HEK293 (cell line): ENCODE measurements around the gene SIDT1.

Experiments used
- CTCF ChIA-PET: fragments of 350-600 bp; formaldehyde crosslinking; extraction: SDS; loops from one replicate; lab custom pipeline; 2021; ENCODE audit warnings: antibody characterized with exemption; lab: Yijun Ruan, JAX
- POLR2A ChIA-PET: fragments of 300-600 bp; formaldehyde crosslinking; extraction: SDS; loops from one replicate; lab custom pipeline; 2020; ENCODE audit warnings: antibody characterized with exemption, inconsistent platforms; lab: Yijun Ruan, JAX
- H3K27ac ChIP-seq: fragments of 200-500 bp; sonication (Bioruptor generic); 2 replicates; pipeline ENCODE4 v1.5.1; 2014; ENCODE audit warnings: low read depth, low read length, control low read depth, inconsistent platforms; ENCODE audit errors: extremely low read depth
- H3K36me3 ChIP-seq, 2 experiments: fragments of 200-500 bp in 1 of 2; sonication (Bioruptor generic) in 1 of 2; 1 replicate in 1 of 2; 2 replicates in 1 of 2; pipeline ENCODE4 v1.5.1; 2014 to 2017; ENCODE audit warnings: inconsistent platforms in 2 of 2, low read length in 2 of 2; ENCODE audit not compliant: control insufficient read depth in 2 of 2, insufficient read depth in 1 of 2
- H3K4me1 ChIP-seq: fragments of 200-500 bp; sonication (Bioruptor generic); 2 replicates; pipeline ENCODE4 v1.5.1; 2014; ENCODE audit warnings: mild to moderate bottlenecking, low read length, inconsistent platforms; ENCODE audit not compliant: control insufficient read depth, insufficient read depth
- H3K4me3 ChIP-seq: 2 replicates; pipeline ENCODE4 v1.5.1; 2011; ENCODE audit warnings: low read depth, mild to moderate bottlenecking, control low read depth, low read length, moderate library complexity
- H3K9me3 ChIP-seq: fragments of 200-500 bp; sonication (Bioruptor generic); 2 replicates; pipeline ENCODE4 v1.5.1; 2014; ENCODE audit warnings: low read depth, low read length, inconsistent platforms; ENCODE audit not compliant: control insufficient read depth, insufficient read depth
- CTCF ChIP-seq: fragments of 450-650 bp; formaldehyde crosslinking; IDR thresholded peaks from 2 replicates; pipeline ENCODE4 v1.5.1; 2016; ENCODE audit warnings: missing biosample characterization, missing genetic modification characterization
- EGR2 ChIP-seq: fragments of 450-650 bp; formaldehyde crosslinking; IDR thresholded peaks from 2 replicates; pipeline ENCODE4 v1.5.1; 2016; ENCODE audit warnings: low read depth, missing biosample characterization, missing genetic modification characterization
- GLIS1 ChIP-seq: fragments of 450-650 bp; formaldehyde crosslinking; IDR thresholded peaks from 2 replicates; pipeline ENCODE4 v1.5.1; 2016; ENCODE audit warnings: missing biosample characterization, missing genetic modification characterization
- ZBTB49 ChIP-seq: fragments of 450-650 bp; formaldehyde crosslinking; IDR thresholded peaks from 2 replicates; pipeline ENCODE4 v1.5.1; 2016; ENCODE audit warnings: missing biosample characterization, missing genetic modification characterization, low read depth
- ZFP37 ChIP-seq: fragments of 450-650 bp; formaldehyde crosslinking; IDR thresholded peaks from 2 replicates; pipeline ENCODE4 v1.5.1; 2016; ENCODE audit warnings: missing biosample characterization, missing genetic modification characterization
- ZNF138 ChIP-seq: fragments of 450-650 bp; formaldehyde crosslinking; IDR thresholded peaks from 2 replicates; pipeline ENCODE4 v1.5.1; 2016; ENCODE audit warnings: missing biosample characterization, missing genetic modification characterization, borderline replicate concordance
- ZNF18 ChIP-seq: fragments of 450-650 bp; formaldehyde crosslinking; IDR thresholded peaks from 2 replicates; pipeline ENCODE4 v1.5.1; 2016; ENCODE audit warnings: missing biosample characterization, missing genetic modification characterization
- ZNF184 ChIP-seq: fragments of 450-650 bp; IDR thresholded peaks from 2 replicates; pipeline ENCODE4 v1.5.1; 2018; ENCODE audit warnings: missing biosample characterization, mild to moderate bottlenecking, missing genetic modification characterization
- ZNF221 ChIP-seq: fragments of 450-650 bp; formaldehyde crosslinking; IDR thresholded peaks from 2 replicates; pipeline ENCODE4 v1.5.1; 2017; ENCODE audit warnings: missing biosample characterization, missing genetic modification characterization, borderline replicate concordance
- ZNF585B ChIP-seq: fragments of 450-650 bp; formaldehyde crosslinking; IDR thresholded peaks from 2 replicates; pipeline ENCODE4 v1.5.1; 2016; ENCODE audit warnings: missing biosample characterization, missing genetic modification characterization
- ZNF664 ChIP-seq: fragments of 450-650 bp; formaldehyde crosslinking; IDR thresholded peaks from 2 replicates; pipeline ENCODE4 v1.5.1; 2016; ENCODE audit warnings: missing biosample characterization, missing genetic modification characterization
- ZNF707 ChIP-seq: fragments of 450-650 bp; formaldehyde crosslinking; IDR thresholded peaks from 2 replicates; pipeline ENCODE4 v1.5.1; 2016; ENCODE audit warnings: missing biosample characterization, missing genetic modification characterization
- ZSCAN18 ChIP-seq: fragments of 450-650 bp; formaldehyde crosslinking; IDR thresholded peaks from 2 replicates; pipeline ENCODE4 v1.5.1; 2016; ENCODE audit warnings: missing biosample characterization, missing genetic modification characterization
- TF ChIP-seq, protein P1 (sequence below): fragments of 450-650 bp; formaldehyde crosslinking; IDR thresholded peaks from 2 replicates; pipeline ENCODE4 v1.5.1; 2016; ENCODE audit warnings: missing biosample characterization, missing genetic modification characterization
- TF ChIP-seq, protein P2 (sequence below): fragments of 450-650 bp; formaldehyde crosslinking; IDR thresholded peaks from 2 replicates; pipeline ENCODE4 v1.5.1; 2017; ENCODE audit warnings: missing biosample characterization, missing genetic modification characterization
- TF ChIP-seq, protein P3 (sequence below): fragments of 450-650 bp; formaldehyde crosslinking; IDR thresholded peaks from 2 replicates; pipeline ENCODE4 v1.5.1; 2016; ENCODE audit warnings: missing biosample characterization, missing genetic modification characterization

The SIDT1 gene

GRCh38 chr3:113589971-113590370 is 57.6 kb downstream of the SIDT1 start:
- no peaks in the 10 kb centered on the region for H3K4me1 ChIP-seq
- no peak overlapping the region for H3K4me3 ChIP-seq
- H3K36me3 ChIP-seq: no peaks in the 10 kb centered on the region
- no peak overlapping the region for H3K27ac ChIP-seq
- no peaks in the 10 kb centered on the region for H3K9me3 ChIP-seq
- CTCF ChIA-PET: no interaction called here
- POLR2A ChIA-PET: no interaction called here
- TF ChIP-seq EGR2 (tag by site-specific recombination) (no peak), ZNF138 (tag by site-specific recombination) (no peak), ZSCAN18 (tag by site-specific recombination) (no peak), GLIS1 (tag by site-specific recombination) (no peak), ZFP37 (tag by site-specific recombination) (no peak), ZNF221 (no peak), ZNF707 (tag by site-specific recombination) (no peak), ZNF664 (tag by site-specific recombination) (no peak), ZBTB49 (no peak), ZNF585B (no peak), ZNF184 (tag by site-specific recombination) (no peak), CTCF (tag by site-specific recombination) (no peak), ZNF18 (tag by site-specific recombination) (no peak)
- TF ChIP-seq, protein P1, sequence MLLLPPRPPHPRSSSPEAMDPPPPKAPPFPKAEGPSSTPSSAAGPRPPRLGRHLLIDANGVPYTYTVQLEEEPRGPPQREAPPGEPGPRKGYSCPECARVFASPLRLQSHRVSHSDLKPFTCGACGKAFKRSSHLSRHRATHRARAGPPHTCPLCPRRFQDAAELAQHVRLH (tag by site-specific recombination): no peak
- TF ChIP-seq, protein P2, sequence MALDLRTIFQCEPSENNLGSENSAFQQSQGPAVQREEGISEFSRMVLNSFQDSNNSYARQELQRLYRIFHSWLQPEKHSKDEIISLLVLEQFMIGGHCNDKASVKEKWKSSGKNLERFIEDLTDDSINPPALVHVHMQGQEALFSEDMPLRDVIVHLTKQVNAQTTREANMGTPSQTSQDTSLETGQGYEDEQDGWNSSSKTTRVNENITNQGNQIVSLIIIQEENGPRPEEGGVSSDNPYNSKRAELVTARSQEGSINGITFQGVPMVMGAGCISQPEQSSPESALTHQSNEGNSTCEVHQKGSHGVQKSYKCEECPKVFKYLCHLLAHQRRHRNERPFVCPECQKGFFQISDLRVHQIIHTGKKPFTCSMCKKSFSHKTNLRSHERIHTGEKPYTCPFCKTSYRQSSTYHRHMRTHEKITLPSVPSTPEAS (tag by site-specific recombination): no peak
- TF ChIP-seq, protein P3, sequence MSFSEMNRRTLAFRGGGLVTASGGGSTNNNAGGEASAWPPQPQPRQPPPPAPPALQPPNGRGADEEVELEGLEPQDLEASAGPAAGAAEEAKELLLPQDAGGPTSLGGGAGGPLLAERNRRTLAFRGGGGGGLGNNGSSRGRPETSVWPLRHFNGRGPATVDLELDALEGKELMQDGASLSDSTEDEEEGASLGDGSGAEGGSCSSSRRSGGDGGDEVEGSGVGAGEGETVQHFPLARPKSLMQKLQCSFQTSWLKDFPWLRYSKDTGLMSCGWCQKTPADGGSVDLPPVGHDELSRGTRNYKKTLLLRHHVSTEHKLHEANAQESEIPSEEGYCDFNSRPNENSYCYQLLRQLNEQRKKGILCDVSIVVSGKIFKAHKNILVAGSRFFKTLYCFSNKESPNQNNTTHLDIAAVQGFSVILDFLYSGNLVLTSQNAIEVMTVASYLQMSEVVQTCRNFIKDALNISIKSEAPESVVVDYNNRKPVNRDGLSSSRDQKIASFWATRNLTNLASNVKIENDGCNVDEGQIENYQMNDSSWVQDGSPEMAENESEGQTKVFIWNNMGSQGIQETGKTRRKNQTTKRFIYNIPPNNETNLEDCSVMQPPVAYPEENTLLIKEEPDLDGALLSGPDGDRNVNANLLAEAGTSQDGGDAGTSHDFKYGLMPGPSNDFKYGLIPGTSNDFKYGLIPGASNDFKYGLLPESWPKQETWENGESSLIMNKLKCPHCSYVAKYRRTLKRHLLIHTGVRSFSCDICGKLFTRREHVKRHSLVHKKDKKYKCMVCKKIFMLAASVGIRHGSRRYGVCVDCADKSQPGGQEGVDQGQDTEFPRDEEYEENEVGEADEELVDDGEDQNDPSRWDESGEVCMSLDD (tag by site-specific recombination): no peak
- TF ChIP-seq, all 188 proteins: peak for 0
